NCI-H2171 (cell line): ENCODE data around the gene TTC22.

Source experiments
- DNase-seq: peaks from one replicate; lab custom pipeline; 2025; lab: John Stamatoyannopoulos, UW

TTC22 gene

GRCh38 chr1:54751426-54751825, 49.7 kb downstream of the TTC22 start:
- no peak for DNase-seq

- DNase-seq, result no peak
Measured at GRCh38 chr1:54750596-54750995, 50.5 kb downstream of the TTC22 start.

- DNase-seq, result no peak
Measured at GRCh38 chr1:54748094-54748835, 52.9 kb downstream of the TTC22 start.

DNA sequence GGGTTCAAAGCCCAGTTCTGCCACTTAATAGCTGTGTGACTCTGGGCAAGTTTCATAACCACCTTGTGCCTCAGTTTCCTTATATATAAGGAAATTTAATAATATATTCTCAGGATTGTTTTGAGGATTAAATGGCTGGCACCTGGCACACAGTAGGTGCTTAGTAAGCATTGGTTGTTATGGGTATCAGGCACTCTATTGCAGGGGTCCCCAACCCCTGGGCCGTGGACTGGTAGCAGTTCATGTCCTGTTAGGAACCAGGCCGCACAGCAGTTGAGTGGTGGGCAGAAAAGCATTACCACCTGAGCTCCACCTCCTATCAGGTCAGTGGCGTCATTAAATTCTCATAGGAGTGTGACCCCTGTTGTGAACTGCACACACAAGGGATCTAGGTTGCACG, 55.3 kb downstream of the TTC22 start:
- no peak for DNase-seq

- DNase-seq, result no peak
Measured at GRCh38 chr1:54745274-54745673, 55.8 kb downstream of the TTC22 start.

DNA sequence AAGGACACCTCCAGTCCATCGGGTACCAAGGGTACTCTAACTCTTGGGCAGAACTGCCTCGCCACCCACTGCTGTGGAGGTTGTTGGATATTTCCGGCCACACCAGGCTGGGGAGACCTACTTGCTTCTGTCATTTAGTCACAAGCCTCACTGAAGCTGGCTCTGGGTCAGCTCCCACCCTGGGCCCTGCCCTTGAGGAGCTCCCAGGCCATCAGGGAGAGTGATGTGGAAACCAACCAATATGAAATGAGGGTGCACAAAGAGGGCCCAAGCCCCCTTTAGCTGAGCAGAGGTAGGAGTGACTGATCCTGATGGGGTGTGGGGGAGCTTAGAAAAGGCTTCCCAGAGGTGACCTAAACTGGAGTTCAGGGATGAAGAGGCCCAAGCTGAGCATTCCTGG, 56.4 kb downstream of the TTC22 start:
- no peak for DNase-seq

DNA sequence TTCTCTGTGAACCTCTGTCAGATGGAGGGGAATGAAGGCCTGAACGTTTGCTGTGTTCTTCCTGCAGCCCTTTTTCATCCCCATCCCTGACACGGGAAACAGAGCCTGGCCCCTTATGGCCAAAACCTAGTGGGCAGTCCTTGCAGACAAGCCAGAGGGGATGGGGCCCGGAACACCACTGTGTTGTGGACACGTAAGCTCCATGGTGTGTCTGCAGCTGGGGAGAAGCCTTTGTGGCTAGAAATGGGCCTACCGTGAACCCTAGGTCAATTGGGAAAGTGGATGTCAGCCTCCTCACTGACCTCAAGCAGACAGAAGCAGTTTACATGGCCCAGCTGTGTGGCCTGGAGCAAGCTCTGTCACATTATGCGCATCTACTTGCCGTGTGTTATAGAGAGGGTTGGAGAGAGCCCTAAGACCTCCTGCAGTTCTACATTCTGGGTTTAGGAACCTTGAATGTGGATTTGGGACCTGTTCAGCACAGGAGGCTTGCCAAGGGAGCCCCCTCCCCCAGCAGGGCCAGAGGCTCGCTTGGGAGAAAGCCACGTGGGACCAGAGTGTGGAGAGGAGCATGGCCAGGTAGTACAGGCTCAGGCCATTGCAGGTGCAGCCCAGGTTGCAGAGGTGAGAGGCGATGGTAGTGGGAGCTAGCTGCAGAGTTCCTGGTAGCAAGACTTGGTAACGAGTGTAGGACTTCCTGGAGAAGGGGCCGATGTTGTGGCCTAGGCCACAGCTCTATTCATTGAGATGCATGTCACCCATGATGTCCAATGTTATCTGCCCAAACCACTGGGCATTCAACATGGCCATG, 57.5 kb downstream of the TTC22 start:
- no peak for DNase-seq

DNA sequence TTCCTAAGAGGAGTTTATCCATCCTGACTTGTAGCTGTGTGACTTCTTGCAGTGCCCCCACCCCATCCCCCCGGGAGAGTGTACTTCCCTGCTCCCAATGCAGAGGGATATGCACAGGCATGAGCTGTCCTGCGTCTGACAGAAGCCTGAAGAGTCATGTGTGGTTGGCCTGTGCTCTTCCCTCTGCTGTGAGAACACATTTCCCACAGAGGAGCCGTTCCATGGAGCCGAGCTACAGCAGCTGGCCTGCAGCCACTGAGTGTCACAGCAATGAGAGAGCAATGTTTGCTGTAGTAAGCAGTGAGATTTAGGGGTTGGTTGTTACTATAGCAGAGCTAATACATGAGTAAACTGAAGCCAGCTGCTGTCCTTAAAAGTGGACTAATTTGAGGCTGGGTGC, 58.8 kb downstream of the TTC22 start:
- no peak for DNase-seq

DNA sequence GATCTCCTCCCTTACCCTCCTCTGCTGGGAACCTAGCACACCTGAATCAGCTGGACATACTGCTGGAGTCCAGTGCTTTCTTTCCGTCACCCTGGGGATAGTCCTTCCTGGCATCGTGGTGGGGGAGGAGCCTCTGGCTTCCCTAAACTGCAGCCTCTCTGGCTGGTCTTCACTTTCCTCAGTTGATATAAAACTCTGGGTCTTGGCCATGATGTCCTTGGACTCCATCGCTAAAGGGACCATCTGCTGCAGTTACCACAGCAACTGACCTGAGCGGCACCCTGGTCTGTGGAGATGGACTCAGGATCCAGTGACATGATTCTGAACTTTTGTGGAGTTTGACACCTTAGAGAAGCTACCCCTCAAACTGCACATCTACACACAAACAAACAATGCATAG, 59.6 kb downstream of the TTC22 start:
- no peak for DNase-seq

- DNase-seq, result no peak
Measured at GRCh38 chr1:54738244-54738643, 62.9 kb downstream of the TTC22 start.

DNA sequence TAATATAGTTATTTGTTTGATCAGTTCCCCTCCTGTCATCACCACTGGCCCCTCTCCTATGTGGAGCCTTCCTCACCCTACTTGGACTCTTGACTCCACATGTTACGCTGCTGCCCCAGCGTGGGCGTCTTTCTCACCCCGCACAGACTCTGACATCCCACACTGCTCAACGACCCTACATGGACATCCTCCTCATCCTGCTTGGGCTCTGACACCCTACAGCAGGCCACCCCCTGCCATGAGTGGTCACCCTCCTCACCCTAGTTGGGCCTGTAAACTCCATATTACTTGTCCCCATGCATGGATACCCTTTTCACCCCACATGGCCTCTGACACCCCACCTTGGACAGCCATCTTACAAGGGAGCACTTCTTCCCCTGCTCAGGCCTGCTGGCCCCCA, 64.4 kb downstream of the TTC22 start:
- DNase-seq, result no peak
